SU-DHL-6 (cell line): ENCODE measurements around the gene PTK6.

ENCODE experiments used
- H2AFZ ChIP-seq: fragments of 200-600 bp; sonication (generic); 2 replicates; pipeline ENCODE4 v1.6.1; 2014; ENCODE audit warnings: low read depth, mild to moderate bottlenecking, moderate library complexity, mixed read lengths, antibody characterized with exemption, low read length; ENCODE audit not compliant: severe bottlenecking
- H3F3A ChIP-seq: fragments of 200-600 bp; shearing (Covaris generic); 2 replicates; pipeline ENCODE4 v1.6.0; 2016; ENCODE audit warnings: antibody characterized with exemption, mild to moderate bottlenecking; ENCODE audit not compliant: insufficient read depth
- H3K27ac ChIP-seq: fragments of 200-600 bp; sonication (generic); 2 replicates; pipeline ENCODE4 v1.5.1; 2016; ENCODE audit warnings: low read depth, mild to moderate bottlenecking, low read length, moderate library complexity, mixed read lengths
- H3K27me3 ChIP-seq: fragments of 200-600 bp; sonication (generic), shearing (Covaris generic); 2 replicates; pipeline ENCODE4 v1.6.0; 2014; ENCODE audit warnings: mild to moderate bottlenecking, low read length
- H3K36me3 ChIP-seq: fragments of 200-600 bp; sonication (generic); 2 replicates; pipeline ENCODE4 v1.6.1; 2014; ENCODE audit warnings: mild to moderate bottlenecking, low read length, mixed read lengths
- H3K4me2 ChIP-seq: fragments of 300-600, 200-600 bp; shearing (Covaris generic), sonication (generic); 2 replicates; pipeline ENCODE4 v1.6.0; 2014; ENCODE audit warnings: low read length, low read depth, mild to moderate bottlenecking; ENCODE audit not compliant: poor library complexity, severe bottlenecking
- H3K4me3 ChIP-seq: fragments of 200-600 bp; sonication (generic); 2 replicates; pipeline ENCODE4 v1.5.1; 2014; ENCODE audit warnings: antibody characterized with exemption, low read length, mild to moderate bottlenecking, mixed read lengths; ENCODE audit not compliant: insufficient read depth, poor library complexity, severe bottlenecking
- H3K79me2 ChIP-seq: fragments of 200-600 bp; sonication (generic); 2 replicates; pipeline ENCODE4 v1.6.1; 2014; ENCODE audit warnings: mild to moderate bottlenecking, low read length, moderate library complexity; ENCODE audit not compliant: insufficient read depth
- H3K9ac ChIP-seq: fragments of 200-600 bp; sonication (generic); 2 replicates; pipeline ENCODE4 v1.7.0; 2014; ENCODE audit warnings: mild to moderate bottlenecking, low read length
- H3K9me2 ChIP-seq: fragments of 200-600 bp; sonication (generic); replicated peaks from 2 replicates; pipeline ENCODE4 v1.6.1; 2014; ENCODE audit warnings: low read length; ENCODE audit not compliant: insufficient read depth
- H3K9me3 ChIP-seq: fragments of 200-600 bp; sonication (generic); 2 replicates; pipeline ENCODE4 v1.6.1; 2014; ENCODE audit warnings: low read length, mixed read lengths; ENCODE audit not compliant: insufficient read depth
- H4K20me1 ChIP-seq: fragments of 200-600 bp; sonication (generic); 2 replicates; pipeline ENCODE4 v1.6.1; 2014; ENCODE audit warnings: low read depth, mild to moderate bottlenecking, antibody characterized with exemption, low read length, moderate library complexity, mixed read lengths
- CTCF ChIP-seq: fragments of 200-600 bp; sonication (generic); IDR thresholded peaks from one replicate; pipeline ENCODE4 v1.5.1; 2017; ENCODE audit warnings: antibody characterized with exemption, mild to moderate bottlenecking, low read length, moderate library complexity; ENCODE audit not compliant: insufficient read depth, poor library complexity, severe bottlenecking
- EZH2phosphoT487 ChIP-seq: fragments of 200-600 bp; sonication (generic), shearing (Covaris generic); conservative IDR thresholded peaks from 2 replicates; pipeline ENCODE4 v1.6.1; 2018; ENCODE audit warnings: mild to moderate bottlenecking, antibody characterized with exemption, low read length, moderate library complexity, mixed read lengths

The PTK6 gene

GRCh38 chr20:63494084-63494419 lies 43.1 kb downstream of the PTK6 start:
- H3K27ac ChIP-seq = no peak overlapping the region
- H3K27me3 ChIP-seq = no peaks in the 10 kb centered on the region
- no peak overlapping the region for H3K4me3 ChIP-seq
- no peak overlapping the region for H3K9ac ChIP-seq
- no peaks in the 10 kb centered on the region for H3K9me3 ChIP-seq
- H3K79me2 ChIP-seq = no peaks in the 10 kb centered on the region
- H4K20me1 ChIP-seq = no peaks in the 10 kb centered on the region
- H3F3A ChIP-seq = no peaks in the 10 kb centered on the region
- TF ChIP-seq EZH2phosphoT487 = no peak
- TF ChIP-seq CTCF = no peak
- no peaks in the 10 kb centered on the region for H3K9me2 ChIP-seq
- H2AFZ ChIP-seq = no peak overlapping the region
- H3K36me3 ChIP-seq = no peaks in the 10 kb centered on the region
- no peak overlapping the region for H3K4me2 ChIP-seq

GRCh38 chr20:63493563-63494020 lies 43.6 kb downstream of the PTK6 start:
- TF ChIP-seq CTCF = no peak
- no peak for TF ChIP-seq EZH2phosphoT487
- no peaks in the 10 kb centered on the region for H3K79me2 ChIP-seq
- no peaks in the 10 kb centered on the region for H3K27me3 ChIP-seq

GRCh38 chr20:63492982-63493381 lies 44.2 kb downstream of the PTK6 start:
- TF ChIP-seq EZH2phosphoT487 (no peak), CTCF (no peak)
- no peak overlapping the region for H3K9ac ChIP-seq
- no peak overlapping the region for H3K4me3 ChIP-seq
- H3K9me2 ChIP-seq = no peaks in the 10 kb centered on the region
- no peak overlapping the region for H3K27ac ChIP-seq
- H3K4me2 ChIP-seq = no peak overlapping the region
- H3K27me3 ChIP-seq = no peaks in the 10 kb centered on the region
- H3K36me3 ChIP-seq = no peaks in the 10 kb centered on the region
- no peaks in the 10 kb centered on the region for H4K20me1 ChIP-seq
- H2AFZ ChIP-seq = no peak overlapping the region
- no peaks in the 10 kb centered on the region for H3K79me2 ChIP-seq
- H3F3A ChIP-seq = no peaks in the 10 kb centered on the region
- H3K9me3 ChIP-seq = no peaks in the 10 kb centered on the region

More at GRCh38 chr20:63493563-63494020, 43.6 kb downstream of the PTK6 start:
- no peaks in the 10 kb centered on the region for H3K9me3 ChIP-seq
- H4K20me1 ChIP-seq = no peaks in the 10 kb centered on the region
- H2AFZ ChIP-seq = no peak overlapping the region
- H3K4me3 ChIP-seq = no peak overlapping the region
- H3K9me2 ChIP-seq = no peaks in the 10 kb centered on the region
- H3K36me3 ChIP-seq = no peaks in the 10 kb centered on the region
- H3K27ac ChIP-seq = no peak overlapping the region
- no peak overlapping the region for H3K9ac ChIP-seq
- H3K4me2 ChIP-seq = no peak overlapping the region
- H3F3A ChIP-seq = no peaks in the 10 kb centered on the region

- Histone ChIP-seq H3K9ac (no peak overlapping the region), H3K27ac (no peak overlapping the region), H2AFZ (no peak overlapping the region), H4K20me1 (no peaks in the 10 kb centered on the region), H3K4me3 (no peak overlapping the region), H3F3A (no peaks in the 10 kb centered on the region), H3K9me3 (no peaks in the 10 kb centered on the region), H3K4me2 (no peak overlapping the region), H3K9me2 (no peaks in the 10 kb centered on the region), H3K27me3 (no peaks in the 10 kb centered on the region), H3K36me3 (no peaks in the 10 kb centered on the region), H3K79me2 (no peaks in the 10 kb centered on the region)
- TF ChIP-seq EZH2phosphoT487 (no peak), CTCF (no peak)
Measured at GRCh38 chr20:63492518-63492917, 44.7 kb downstream of the PTK6 start.
